HepG2 (cell line): Measurements from ENCODE around the gene ELN. TPM values are rescaled to one million over a fixed set of nuclear protein-coding genes. Genes with fewer than 3 reads are reported as not detected.

ENCODE experiments used
- CBX1 ChIP-seq: IDR thresholded peaks from one replicate; pipeline ENCODE4 v1.6.1; 2016; ENCODE audit warnings: antibody characterized with exemption, low read depth
- MAFG ChIP-seq: sonication (generic); formaldehyde crosslinking; IDR thresholded peaks from 2 replicates; pipeline ENCODE4 v1.5.1; 2020; ENCODE audit warnings: mild to moderate bottlenecking, missing genetic modification reagents
- MNT ChIP-seq: fragments of 450-650 bp; IDR thresholded peaks from 2 replicates; pipeline ENCODE4 v1.6.1; 2016
- NFATC3 ChIP-seq: sonication (generic); formaldehyde crosslinking; IDR thresholded peaks from 2 replicates; pipeline ENCODE4 v1.5.1; 2020; ENCODE audit warnings: mild to moderate bottlenecking, missing genetic modification reagents
- NFIC ChIP-seq: IDR thresholded peaks from 2 replicates; pipeline ENCODE4 v1.6.1; 2012; ENCODE audit warnings: mild to moderate bottlenecking, low read length, inconsistent platforms
- PAXIP1 ChIP-seq: sonication (generic); formaldehyde crosslinking; conservative IDR thresholded peaks from 2 replicates; pipeline ENCODE4 v1.4.0; 2020; ENCODE audit warnings: mild to moderate bottlenecking, missing genetic modification reagents, moderate library complexity
- ZFP91 ChIP-seq: sonication (generic); formaldehyde crosslinking; IDR thresholded peaks from 2 replicates; pipeline ENCODE4 v1.9.0; 2022; ENCODE audit warnings: missing genetic modification reagents, mild to moderate bottlenecking, borderline replicate concordance
- ZNF276 ChIP-seq: sonication (generic); formaldehyde crosslinking; IDR thresholded peaks from 2 replicates; pipeline ENCODE4 v1.4.0; 2020; ENCODE audit warnings: mild to moderate bottlenecking, low read depth, missing genetic modification reagents
- ZNF34 ChIP-seq: sonication (generic); formaldehyde crosslinking; IDR thresholded peaks from 2 replicates; pipeline ENCODE4 v1.4.0; 2020; ENCODE audit warnings: mild to moderate bottlenecking, missing genetic modification reagents, borderline replicate concordance
- ZNF407 ChIP-seq: sonication (generic); formaldehyde crosslinking; IDR thresholded peaks from one replicate; pipeline ENCODE4 v1.5.1; 2020; ENCODE audit warnings: mild to moderate bottlenecking, missing genetic modification reagents; ENCODE audit errors: not compliant biosample characterization
- ZSCAN22 ChIP-seq: sonication (generic); formaldehyde crosslinking; IDR thresholded peaks from 2 replicates; pipeline ENCODE4 v1.4.0; 2020; ENCODE audit warnings: mild to moderate bottlenecking, missing genetic modification reagents
- polyA plus RNA-seq, 8 experiments: library from polyadenylated mRNA; depleted of rRNA in 3 of 8; stranded (reverse) in 7 of 8; unstranded in 1 of 8; fragments of >200 nt; fragmentation: Illumina TruSeq in 4 of 8; extraction: Trizol in 4 of 8; gene quantifications; 2 replicates each; pipeline versions ENCODE4 v1.2.1 to v1.2.3, GENCODE V29; 2011 to 2016; ENCODE audit warnings: low read depth in 4 of 8, missing spikeins in 1 of 8, mixed read lengths in 1 of 8; ENCODE audit not compliant: insufficient read depth in 1 of 8
- total RNA-seq, 5 experiments: library from RNA; depleted of rRNA; stranded (reverse); fragments of >200 nt; fragmentation: Illumina TruSeq; extraction: Trizol; gene quantifications; 2 replicates each; pipeline ENCODE4 v1.2.3, GENCODE V29; 2016; ENCODE audit warnings: low read depth in 1 of 5

ELN gene
- total and polyA plus RNA-seq, 2 of the 13 experiments (the other 11 are each of a cell fraction or from before 2014, with no cell fraction given) = 0.15 to 0.37 TPM

GRCh38 chr7:74083117-74083876 lies 55.3 kb downstream of the ELN start, which contains the start of gene LIMK1 (continued):
- TF ChIP-seq ZNF407 (CRISPR knock-in tag) (no peak), NFATC3 (CRISPR knock-in tag) (no peak), PAXIP1 (no peak), ZNF34 (CRISPR knock-in tag) (no peak), MNT (no peak), NFIC (no peak), MAFG (no peak), ZFP91 (CRISPR knock-in tag) (peak; percentile 37; the same call in 1 of the 2 replicates), ZNF276 (CRISPR knock-in tag) (no peak), CBX1 (peak; percentile 28), ZSCAN22 (no peak)
